ENCODE data around the gene CRYM. TPM values are rescaled to one million over a fixed set of nuclear protein-coding genes. Genes with fewer than 3 reads are reported as not detected.

Gene CRYM
- polyA plus RNA-seq, 4 donors: 8.0 to 11.0 (median 8.9) TPM

Other genes with a start within 250 kb of the CRYM start
- under 1 TPM; 0.25 to 0.67 (median 0.39) TPM for gene DNAH3, start 127.4 kb downstream of the CRYM start, polyA plus RNA-seq (ENCODE audit: insufficient read length in 4 of 4)
- gene LDAF1, start 119.6 kb downstream of the CRYM start, polyA plus RNA-seq (ENCODE audit: insufficient read length in 4 of 4): 10 to 100 TPM; 22.8 to 28.6 (median 26.2) TPM
- under 1 TPM in 3 of 4 donors, not detected in 1; 0.13 to 0.53 (median 0.16) TPM for gene ZP2, start 66.7 kb downstream of the CRYM start, polyA plus RNA-seq (ENCODE audit: insufficient read length in 4 of 4)
- gene ANKS4B, start 44.6 kb downstream of the CRYM start, polyA plus RNA-seq (ENCODE audit: insufficient read length in 4 of 4): 1 to 10 TPM; 4.2 to 5.8 (median 4.8) TPM